Measurements from ENCODE around the gene SPRR2A.
A peak's percentile ranks its signal among the peaks of the same experiment; 100 is the strongest.

Gene SPRR2A

DNA sequence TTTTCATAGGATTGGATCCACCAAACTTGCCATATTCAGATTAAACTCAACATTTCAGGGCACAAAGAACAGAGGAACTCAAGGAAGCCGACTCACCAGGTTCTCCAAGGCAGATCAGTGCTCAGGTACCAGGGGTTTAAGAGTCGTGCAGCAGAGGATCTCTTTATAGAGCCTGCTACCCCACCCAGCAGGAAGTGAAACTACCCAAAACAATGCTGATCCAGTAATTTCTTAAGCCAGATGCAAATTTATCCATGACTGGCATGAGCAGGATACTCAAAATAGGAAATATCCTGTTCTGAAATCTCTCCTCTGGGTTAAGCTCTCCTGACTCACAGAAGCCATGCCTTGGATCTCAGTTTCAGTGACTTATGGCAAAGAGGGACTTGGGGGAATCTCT, at the start of gene SPRR2A:
TSS of gene SPRR2A (minus strand) at position 138 of the 400 bp plus-strand sequence. CDS start 777 bp downstream, outside the sequence.
- DNase-seq: no peak

- DNase-seq: no peak
These were observed 42.9 kb upstream of the SPRR2A start for GRCh38 chr1:153100245-153100644.

DNA sequence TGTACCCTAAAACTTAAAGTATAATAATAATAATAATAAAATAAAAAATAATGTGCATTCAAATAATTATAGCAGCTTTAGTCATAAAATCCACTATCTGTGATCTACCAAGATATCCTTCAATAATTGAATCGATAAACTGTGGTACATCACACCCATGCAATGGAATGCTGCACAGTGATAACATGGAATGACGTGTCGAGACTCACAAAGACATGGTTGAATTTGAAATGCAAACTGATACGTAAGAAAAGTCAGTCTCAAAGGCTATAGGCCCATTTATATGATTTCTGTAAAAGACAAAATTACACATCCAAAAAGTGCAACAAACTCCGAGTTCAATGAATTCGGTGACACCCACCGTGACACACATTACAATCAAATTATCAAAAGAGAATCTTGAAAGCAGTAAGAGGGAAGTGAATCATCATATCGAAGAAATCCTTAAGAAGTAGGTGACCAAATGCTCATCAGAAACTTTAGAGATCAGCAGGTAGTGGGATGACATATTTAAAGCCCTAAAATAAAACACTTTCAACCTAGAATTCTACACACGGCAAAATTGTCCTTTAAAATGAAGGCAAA, 42.2 kb upstream of the SPRR2A start:
- no peak for DNase-seq

DNA sequence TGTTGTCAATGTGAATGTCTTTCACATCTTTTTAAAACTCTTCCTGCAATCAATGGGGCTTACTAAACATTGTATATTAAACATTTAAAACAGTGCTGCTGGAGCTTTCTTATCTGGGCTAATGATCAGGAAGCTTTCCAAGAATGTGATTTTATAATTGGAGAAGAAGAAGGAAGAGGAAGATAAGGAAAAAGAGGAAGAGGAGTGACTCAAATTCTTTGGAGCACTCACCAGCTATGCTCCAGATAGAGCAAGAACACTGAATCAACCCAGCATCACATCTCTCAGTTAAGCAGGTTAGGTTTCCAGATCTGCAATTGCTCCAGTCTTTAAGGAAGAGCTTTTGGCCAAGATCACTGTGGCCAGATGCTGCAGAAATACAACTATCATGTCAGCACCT, 38.5 kb upstream of the SPRR2A start:
- no peak for DNase-seq

DNA sequence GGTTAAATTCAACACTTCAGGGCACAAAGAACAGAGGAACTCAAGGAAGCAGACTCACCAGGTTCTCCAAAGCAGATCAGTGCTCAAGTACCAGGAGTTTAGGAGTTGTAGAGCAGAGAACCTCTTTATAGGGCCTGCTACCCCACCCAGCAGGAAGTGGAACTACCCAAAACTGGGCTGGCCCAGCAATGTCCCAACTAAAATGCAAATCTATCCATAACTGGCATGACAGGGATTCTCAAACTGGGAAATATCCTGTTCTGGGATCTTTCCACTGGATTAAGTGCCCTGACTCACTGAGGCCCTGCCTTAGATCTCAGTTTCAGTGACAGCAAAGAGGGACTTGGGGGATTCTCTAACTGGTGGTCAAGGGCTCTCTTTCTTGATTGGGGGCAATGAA, 37.1 kb upstream of the SPRR2A start, which contains the start of gene SPRR2E:
TSS of gene SPRR2E (minus strand) at position 101 of the 400 bp plus-strand sequence. CDS start 775 bp downstream, outside the sequence.
- no peak for DNase-seq

DNA sequence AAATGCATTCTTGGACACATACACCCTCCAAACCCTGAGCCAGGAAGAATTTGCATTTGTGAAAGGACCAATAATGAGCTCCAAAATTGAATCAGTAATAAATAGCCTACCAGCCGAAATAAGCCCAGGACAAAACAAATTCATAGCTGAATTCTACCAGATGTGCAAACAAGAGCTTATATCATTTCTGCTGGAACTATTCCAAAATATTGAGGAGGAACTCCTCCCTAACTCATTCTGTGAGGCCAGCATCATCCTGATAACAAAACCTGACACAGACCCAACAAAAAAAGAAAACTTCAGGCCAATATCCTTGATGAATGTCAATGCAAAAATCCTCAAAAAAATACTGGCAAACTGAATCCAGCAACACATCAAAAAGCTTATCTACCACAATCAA, 30.3 kb upstream of the SPRR2A start:
- no peak for DNase-seq

DNA sequence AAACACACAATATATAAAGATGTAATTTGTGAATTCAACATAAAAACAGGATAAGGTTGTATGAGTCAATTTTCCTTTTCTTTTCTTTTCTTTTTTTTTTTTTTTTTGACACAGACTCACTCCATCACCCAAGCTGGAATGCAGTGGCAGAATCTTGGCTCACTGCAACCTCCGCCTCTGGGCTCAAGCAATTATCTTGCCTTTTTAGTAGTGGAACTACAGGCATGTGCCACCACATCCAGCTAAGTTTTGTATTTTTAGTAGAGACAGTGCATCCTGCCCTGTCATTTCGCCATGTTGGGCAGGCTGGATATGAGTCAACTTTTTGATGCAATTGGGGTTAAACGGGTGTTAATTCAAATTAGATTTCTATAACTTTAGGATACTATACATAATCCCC, 24.4 kb upstream of the SPRR2A start:
- DNase-seq: no peak

GRCh38 chr1:153072806-153073726, 15.8 kb upstream of the SPRR2A start:
- no peak for DNase-seq

DNA sequence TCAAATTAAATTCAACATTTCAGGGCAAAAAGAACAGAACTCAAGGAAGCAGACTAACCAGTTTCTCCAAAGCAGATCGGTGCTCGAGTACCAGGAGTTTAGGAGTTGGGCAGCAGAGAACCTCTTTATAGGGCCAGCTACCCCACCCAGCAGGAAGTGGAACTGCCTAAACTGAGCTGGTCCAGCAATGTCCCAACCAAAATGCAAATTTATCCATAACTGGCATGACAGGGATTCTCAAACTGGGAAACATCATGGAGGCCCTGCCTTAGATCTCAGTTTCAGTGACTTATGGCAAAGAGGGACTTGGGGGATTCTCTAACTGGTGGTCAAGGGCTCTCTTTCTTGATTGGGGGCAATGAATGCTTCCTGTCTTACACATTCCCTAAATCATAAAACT, 14.2 kb upstream of the SPRR2A start, which contains the start of gene SPRR2B:
TSS of gene SPRR2B (minus strand) at position 101 of the 400 bp plus-strand sequence. CDS start 772 bp downstream, outside the sequence.
- no peak for DNase-seq

GRCh38 chr1:153070243-153070642, 12.9 kb upstream of the SPRR2A start:
- DNase-seq: no peak

DNA sequence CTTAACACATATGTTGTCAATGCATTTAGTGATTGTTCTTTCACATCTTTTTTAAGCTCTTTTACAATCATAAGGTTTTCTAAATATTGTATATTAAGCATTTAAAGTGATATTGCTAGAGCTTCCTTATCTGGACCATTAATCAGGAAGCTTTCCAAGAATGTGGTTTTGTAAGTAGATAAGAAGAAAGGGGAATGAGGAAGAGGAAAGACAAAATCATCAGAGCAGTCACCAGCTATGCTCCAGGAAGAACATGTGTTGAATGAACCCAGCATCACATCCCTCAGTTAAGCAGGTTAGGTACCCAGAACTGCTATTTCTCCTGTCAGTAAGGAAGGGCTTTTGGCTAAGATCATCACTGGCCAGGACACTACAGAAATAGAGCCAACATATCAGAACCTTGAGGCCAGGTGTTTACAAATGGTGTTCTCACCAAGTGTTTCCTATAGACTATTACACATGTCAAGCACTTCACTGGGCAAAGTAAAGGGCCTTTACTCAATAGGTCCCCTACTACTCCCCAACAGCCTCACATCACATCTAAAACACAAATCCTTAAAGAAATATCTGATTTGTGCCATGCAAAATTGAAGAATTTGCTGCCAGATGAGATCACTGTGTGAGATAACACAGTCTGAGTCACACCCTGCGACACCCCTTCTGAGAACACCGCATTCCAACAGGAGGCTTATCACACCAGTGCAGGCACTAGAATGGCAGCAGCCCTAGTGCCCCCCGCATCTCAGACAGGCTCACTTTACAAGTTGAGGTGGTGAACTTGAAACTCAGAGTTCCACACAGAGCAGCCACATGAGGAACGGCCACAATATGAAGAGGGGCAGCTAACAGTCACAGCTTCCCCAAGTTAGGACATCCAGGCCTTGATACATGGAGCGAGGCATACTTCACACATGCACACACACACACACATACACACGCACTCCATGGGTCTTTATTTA, 1.8 kb upstream of the SPRR2A start:
- no peak for DNase-seq

DNA sequence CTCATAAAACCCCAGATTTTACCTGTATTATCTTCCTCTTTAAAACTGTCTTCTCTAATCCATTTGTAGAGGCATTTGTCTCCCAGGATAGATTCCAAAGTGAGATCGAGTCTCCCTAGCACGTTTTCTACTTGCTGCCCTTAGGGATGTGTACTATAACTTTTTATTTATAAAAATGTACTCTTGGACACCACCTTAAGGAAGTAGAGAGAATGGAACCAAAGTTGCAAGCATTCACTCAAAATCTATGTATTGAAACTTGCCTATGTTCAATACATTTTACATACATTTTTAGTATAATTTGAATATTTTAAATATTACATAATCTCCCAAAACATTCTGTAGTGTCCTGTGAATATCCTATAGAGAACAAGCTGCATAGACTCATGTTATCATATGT, 842 bp upstream of the SPRR2A start:
- DNase-seq: no peak

DNA sequence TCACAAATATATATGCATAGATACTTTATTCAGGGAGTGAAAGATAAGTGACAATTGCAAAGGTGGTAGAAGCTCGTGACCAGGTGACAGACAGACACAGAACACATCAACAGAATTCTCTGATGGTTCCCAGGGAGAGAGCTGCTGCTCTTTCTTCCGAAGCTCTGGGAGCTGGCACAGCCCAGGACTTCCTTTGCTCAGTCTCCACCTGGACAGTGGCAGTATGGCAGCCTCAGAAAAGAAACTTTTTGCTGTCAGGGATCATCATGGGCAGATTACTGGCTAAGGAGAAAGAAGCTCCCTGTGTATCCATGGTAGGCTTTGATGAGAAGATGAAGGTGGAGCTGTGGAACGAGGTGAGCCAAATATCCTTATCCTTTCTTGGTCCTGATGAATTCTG, 1.2 kb downstream of the SPRR2A start:
- peak in 1 of 3 experiments; percentile 6 for DNase-seq

DNA sequence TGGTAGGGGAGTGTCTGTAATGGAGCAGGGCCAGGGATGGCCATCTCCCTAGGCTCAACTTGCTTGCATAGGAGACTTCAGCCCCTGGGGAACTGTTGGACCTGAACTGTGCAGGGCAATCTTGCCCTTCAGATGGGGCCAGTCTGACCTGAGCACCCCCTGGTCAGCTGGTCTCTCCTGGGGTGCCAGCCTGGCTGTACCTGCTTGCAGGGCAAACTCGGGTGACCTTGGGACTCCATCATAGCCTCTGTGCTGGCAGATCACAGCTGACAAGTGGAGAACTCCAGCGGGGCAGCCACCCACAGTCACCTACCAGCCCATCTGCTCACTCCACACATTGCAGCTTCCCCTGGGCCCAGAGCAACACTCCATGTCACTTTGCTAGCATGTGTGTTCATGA, 8.1 kb downstream of the SPRR2A start:
- DNase-seq: no peak

- no peak for DNase-seq
These were observed 16.2 kb downstream of the SPRR2A start, which contains the start of gene SPRR2D for GRCh38 chr1:153040950-153041631. TSS of gene SPRR2D (minus strand) at chr1:153041120. CDS start at chr1:153040346, 774 bp downstream.

DNA sequence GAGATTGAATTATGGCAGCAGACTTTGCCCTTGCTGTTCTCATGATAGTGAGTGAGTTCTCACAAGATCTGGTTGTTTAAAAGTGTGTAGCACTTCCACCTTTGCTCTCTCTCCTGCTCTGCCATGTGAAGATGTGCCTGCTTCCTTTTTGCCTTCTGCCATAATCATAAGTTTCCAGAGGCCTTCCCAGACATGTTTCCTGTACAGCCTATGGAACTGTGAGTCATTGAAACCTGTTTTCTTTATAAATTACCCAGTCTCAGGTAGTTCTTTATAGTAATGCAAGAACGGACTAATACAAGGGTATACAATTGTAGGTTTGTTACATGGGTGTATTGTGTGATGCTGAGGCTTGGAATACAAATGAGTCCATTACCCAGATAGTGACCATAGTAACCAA, 22.1 kb downstream of the SPRR2A start:
- DNase-seq: no peak

GRCh38 chr1:153032677-153033308, 24.5 kb downstream of the SPRR2A start:
- peak in 1 of 3 experiments; percentile 54 for DNase-seq

DNA sequence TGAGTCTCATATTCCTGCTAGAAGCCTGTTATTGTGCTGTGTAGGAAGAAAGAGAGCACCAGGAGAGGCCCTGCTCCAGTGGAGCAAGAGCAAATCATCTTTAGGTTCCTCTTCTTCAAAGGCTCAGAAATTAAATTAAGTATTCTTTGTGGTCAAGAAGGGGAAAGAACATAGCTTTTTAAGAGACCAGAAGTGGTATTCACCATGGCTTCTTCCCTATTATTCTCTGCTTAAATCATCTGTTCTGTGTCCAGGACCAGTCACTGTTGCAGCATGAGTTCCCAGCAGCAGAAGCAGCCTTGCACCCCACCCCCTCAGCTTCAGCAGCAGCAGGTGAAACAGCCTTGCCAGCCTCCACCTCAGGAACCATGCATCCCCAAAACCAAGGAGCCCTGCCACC, 25.2 kb downstream of the SPRR2A start:
- peak in 1 of 3 experiments; percentile 62 for DNase-seq

- DNase-seq: peak in 1 of 3 experiments; percentile 19
These were observed 26.4 kb downstream of the SPRR2A start, which contains the start of gene SPRR1B for GRCh38 chr1:153030895-153031294. TSS of gene SPRR1B (plus strand) at chr1:153031203. CDS start at chr1:153032346, 1,143 bp downstream.

DNA sequence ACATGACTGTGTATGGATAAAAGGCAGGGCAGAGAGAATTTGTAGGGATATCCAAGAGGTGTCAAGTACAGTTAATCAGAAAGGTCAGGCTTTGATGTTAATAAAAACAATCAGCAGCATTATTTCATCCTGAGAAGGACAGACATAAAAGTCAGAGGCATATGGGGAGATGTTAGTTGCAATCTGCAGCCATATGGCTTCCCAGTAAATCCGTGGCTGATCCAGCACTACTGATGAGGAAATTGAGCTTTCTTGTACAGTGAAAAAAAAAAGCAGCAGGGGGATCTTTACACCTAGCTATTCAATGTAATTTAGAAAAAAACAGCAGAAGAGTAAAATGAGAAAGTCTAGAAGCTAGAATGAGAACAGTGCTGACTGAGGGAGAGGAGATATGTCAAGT, 28.5 kb downstream of the SPRR2A start:
- no peak for DNase-seq

DNA sequence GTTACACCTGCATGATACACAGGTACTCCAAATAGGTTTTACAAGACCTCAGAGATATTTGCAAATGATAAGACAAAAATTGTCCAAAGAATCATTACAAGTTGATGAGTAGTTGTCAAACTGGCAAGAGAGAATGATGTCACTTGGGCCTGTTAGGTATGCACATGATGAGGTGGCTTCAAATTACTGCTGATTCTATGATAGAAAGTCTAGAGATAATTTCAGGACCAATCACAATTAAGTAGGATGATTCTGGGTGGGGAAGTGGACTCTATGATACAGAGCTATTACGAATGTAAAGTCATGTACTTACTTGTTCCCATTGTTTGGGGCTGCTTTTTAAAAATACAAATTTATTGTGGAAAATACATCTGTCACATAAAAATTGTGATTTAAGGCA, 31.5 kb downstream of the SPRR2A start:
- DNase-seq: no peak

All from NCI-H1417 (cell line).